ENCODE measurements around the gene LRRC9. TPM values are rescaled to one million over a fixed set of nuclear protein-coding genes. Genes with fewer than 3 reads are reported as not detected.

Gene LRRC9
- total and polyA plus RNA-seq, 5 donors from 2014 or later = not detected

DNA sequence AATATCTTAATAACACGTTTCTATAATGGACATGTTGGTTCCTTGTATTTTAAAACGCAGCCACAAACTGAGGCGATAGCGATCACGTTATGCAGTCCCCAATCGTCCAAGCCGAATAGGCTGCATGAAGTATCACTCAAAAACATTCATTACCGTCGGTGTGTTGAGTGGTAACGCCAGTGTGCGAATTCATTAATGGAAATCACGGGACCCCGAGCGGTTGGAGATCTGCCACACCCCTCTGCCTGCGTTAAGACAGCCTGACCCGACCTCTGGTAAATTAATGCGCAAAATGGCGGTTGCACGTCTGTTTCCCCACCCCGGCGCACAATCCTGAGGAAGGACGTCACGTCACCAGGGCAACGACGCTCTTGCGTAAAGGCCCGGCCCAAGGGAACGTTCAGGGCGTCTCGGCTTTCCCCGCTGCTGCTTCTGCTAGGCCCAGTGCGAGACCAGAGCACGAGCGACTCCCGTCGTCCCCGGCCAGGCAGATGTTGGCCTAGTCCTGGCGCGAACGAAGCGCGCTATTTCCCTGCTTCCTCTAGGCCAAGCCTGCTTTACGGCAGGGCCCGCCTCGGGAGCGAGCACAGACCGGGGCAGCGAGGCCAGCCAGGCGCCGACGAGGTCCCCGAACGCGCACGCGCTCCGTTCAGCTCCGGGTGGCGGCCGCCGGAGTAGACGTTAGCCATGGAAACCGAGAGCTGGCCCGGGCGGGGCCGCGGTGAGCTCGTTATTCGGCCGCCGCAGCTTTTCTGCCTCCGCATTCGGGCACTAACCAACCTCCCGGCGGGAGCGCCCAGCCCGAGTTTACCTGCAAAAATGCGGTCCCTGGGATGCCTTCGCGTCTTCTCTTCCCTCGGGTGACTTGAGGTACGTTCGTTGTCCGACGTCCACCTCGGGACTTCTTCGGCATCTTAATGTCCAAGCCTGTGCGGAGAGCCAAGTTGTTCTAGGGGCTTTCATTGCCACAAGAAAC is 171.9 kb downstream of the LRRC9 start, which contains the start of gene PCNX4:
Gene PCNX4, plus strand, starts transcription at position 374 of the 976 bp plus-strand sequence. CDS start 15,716 bp downstream, outside the sequence.
- H3K27ac Mint-ChIP-seq = peak within 1 kb of the TSS; percentile 97 to 99 (median 98)
- H3K9me3 ChIP-seq (ENCODE audit: control insufficient read depth in 2 of 2, low read length in 2 of 2) = no peaks in the 10 kb centered on the region
- ATAC-seq (ENCODE audit: low read depth in 2 of 2) (peak; percentile 95), DNase-seq (peak; percentile 91 to 99 (median 95))
- no peaks in the 10 kb centered on the region for H3K36me3 ChIP-seq (ENCODE audit: control insufficient read depth, insufficient read depth, low read length)
- peaks cover 8% of the 10 kb centered on the region for H3K27me3 Mint-ChIP-seq
- H3K9me3 Mint-ChIP-seq = no peaks in the 10 kb centered on the region
- no peaks in the 10 kb centered on the region for H3K27me3 ChIP-seq (ENCODE audit: control insufficient read depth, insufficient read depth, low read length)
- H3K4me3 ChIP-seq (ENCODE audit: low read depth, low read length) = peak within 1 kb of the TSS; percentile 99
- peak within 1 kb of the TSS; percentile 95 to 97 (median 97) for H3K4me3 Mint-ChIP-seq
- peaks cover 3% of the 10 kb centered on the region for H3K36me3 Mint-ChIP-seq
- H3K27ac ChIP-seq (ENCODE audit: insufficient read depth, low read length, poor library complexity, severe bottlenecking) = peak within 1 kb of the TSS; percentile 98
- peaks cover 32% of the 10 kb centered on the region for H3K4me1 ChIP-seq (ENCODE audit: control insufficient read depth, insufficient read depth, low read length, poor library complexity, severe bottlenecking)
- peaks cover 32 to 52% (median 40%) of the 10 kb centered on the region in 4 donors for H3K4me1 Mint-ChIP-seq

DNA sequence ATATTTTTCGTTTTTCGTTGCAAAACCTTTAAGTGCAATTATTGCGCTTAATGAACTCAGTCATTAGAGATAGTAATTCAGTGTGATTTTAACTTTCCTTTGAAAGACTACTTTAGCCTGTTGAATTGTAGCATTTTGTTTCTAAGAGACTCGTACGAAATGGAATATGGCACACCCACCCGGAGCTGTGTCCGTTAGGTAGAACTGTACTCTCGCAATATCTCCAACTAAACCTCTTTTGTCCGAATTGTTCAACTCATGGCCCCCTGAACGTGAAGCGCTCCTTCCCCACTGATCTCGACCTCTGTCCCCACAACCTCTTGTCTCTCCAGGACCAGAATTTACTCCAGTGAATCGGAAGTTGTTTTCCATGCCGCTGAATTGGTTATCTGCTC is 172.6 kb downstream of the LRRC9 start:
- ATAC-seq (ENCODE audit: low read depth in 2 of 2) (no peak), DNase-seq (peak in 1 of 3 donors; percentile 50)
- no peaks in the 10 kb centered on the region for H3K9me3 ChIP-seq (ENCODE audit: control insufficient read depth in 2 of 2, low read length in 2 of 2)
- H3K4me3 ChIP-seq (ENCODE audit: low read depth, low read length) = peak overlapping the region; percentile 99
- Mint-ChIP-seq H3K9me3 (no peaks in the 10 kb centered on the region), H3K27me3 (peaks cover 5% of the 10 kb centered on the region), H3K27ac (peak overlapping the region; percentile 97 to 99 (median 98)), H3K4me3 (peak overlapping the region; percentile 95 to 97 (median 97)), H3K36me3 (peaks cover 10% of the 10 kb centered on the region), H3K4me1 (peaks cover 32 to 57% (median 40%) of the 10 kb centered on the region in 4 donors)
- H3K36me3 ChIP-seq (ENCODE audit: control insufficient read depth, insufficient read depth, low read length) = peaks cover 4% of the 10 kb centered on the region
- H3K27me3 ChIP-seq (ENCODE audit: control insufficient read depth, insufficient read depth, low read length) = no peaks in the 10 kb centered on the region
- peaks cover 32% of the 10 kb centered on the region for H3K4me1 ChIP-seq (ENCODE audit: control insufficient read depth, insufficient read depth, low read length, poor library complexity, severe bottlenecking)
- peak overlapping the region; percentile 98 for H3K27ac ChIP-seq (ENCODE audit: insufficient read depth, low read length, poor library complexity, severe bottlenecking)

- Histone ChIP-seq H3K4me1 (ENCODE audit: control insufficient read depth, insufficient read depth, low read length, poor library complexity, severe bottlenecking) (peaks cover 32% of the 10 kb centered on the region), H3K4me3 (ENCODE audit: low read depth, low read length) (peak overlapping the region; percentile 99), H3K36me3 (ENCODE audit: control insufficient read depth, insufficient read depth, low read length) (peaks cover 4% of the 10 kb centered on the region), H3K27ac (ENCODE audit: insufficient read depth, low read length, poor library complexity, severe bottlenecking) (peak overlapping the region; percentile 98), H3K27me3 (ENCODE audit: control insufficient read depth, insufficient read depth, low read length) (no peaks in the 10 kb centered on the region), H3K9me3 (ENCODE audit: control insufficient read depth in 2 of 2, low read length in 2 of 2) (no peaks in the 10 kb centered on the region)
- peaks cover 15% of the 10 kb centered on the region for H3K36me3 Mint-ChIP-seq
- peaks cover 32 to 63% (median 44%) of the 10 kb centered on the region in 4 donors for H3K4me1 Mint-ChIP-seq
- peak overlapping the region; percentile 95 to 97 (median 97) for H3K4me3 Mint-ChIP-seq
- peaks cover 5% of the 10 kb centered on the region for H3K27me3 Mint-ChIP-seq
- DNase-seq = no peak
- H3K9me3 Mint-ChIP-seq = no peaks in the 10 kb centered on the region
- H3K27ac Mint-ChIP-seq = peak overlapping the region; percentile 97 to 99 (median 98)
- no peak for ATAC-seq (ENCODE audit: low read depth in 2 of 2)
Measured at GRCh38 chr14:60093080-60093479, 173.1 kb downstream of the LRRC9 start.

DNA sequence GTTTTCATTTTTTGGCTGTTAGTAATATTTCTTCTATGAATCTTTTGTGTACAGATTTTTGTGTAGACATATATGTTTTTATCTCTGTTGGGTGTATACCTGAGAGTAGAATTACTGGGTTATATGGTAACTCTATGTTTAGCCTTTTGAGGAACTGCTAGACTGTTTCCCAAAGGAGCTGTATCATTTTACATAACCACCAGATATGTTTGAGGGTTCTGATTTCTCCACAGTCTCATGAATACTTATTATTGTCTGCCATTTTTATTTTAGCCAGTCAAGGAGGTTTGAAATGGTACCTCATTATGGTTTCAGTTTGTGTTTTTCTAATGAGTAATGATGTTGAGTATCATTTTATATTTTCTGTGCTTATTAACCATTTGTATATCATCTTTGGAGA is 173.7 kb downstream of the LRRC9 start:
- H3K27me3 Mint-ChIP-seq = peaks cover 5% of the 10 kb centered on the region
- peaks cover 19% of the 10 kb centered on the region for H3K36me3 Mint-ChIP-seq
- H3K9me3 Mint-ChIP-seq = no peaks in the 10 kb centered on the region
- peak overlapping the region; percentile 95 to 97 (median 97) for H3K4me3 Mint-ChIP-seq
- Histone ChIP-seq H3K27ac (ENCODE audit: insufficient read depth, low read length, poor library complexity, severe bottlenecking) (no peak overlapping the region), H3K36me3 (ENCODE audit: control insufficient read depth, insufficient read depth, low read length) (peaks cover 4% of the 10 kb centered on the region), H3K4me3 (ENCODE audit: low read depth, low read length) (peak overlapping the region; percentile 99), H3K9me3 (ENCODE audit: control insufficient read depth in 2 of 2, low read length in 2 of 2) (no peaks in the 10 kb centered on the region), H3K4me1 (ENCODE audit: control insufficient read depth, insufficient read depth, low read length, poor library complexity, severe bottlenecking) (peaks cover 32% of the 10 kb centered on the region), H3K27me3 (ENCODE audit: control insufficient read depth, insufficient read depth, low read length) (no peaks in the 10 kb centered on the region)
- H3K27ac Mint-ChIP-seq = peak overlapping the region; percentile 2 to 99 (median 98)
- ATAC-seq (ENCODE audit: low read depth in 2 of 2) (no peak), DNase-seq (no peak)
- peaks cover 32 to 66% (median 47%) of the 10 kb centered on the region in 4 donors for H3K4me1 Mint-ChIP-seq

- DNase-seq (peak in 1 of 3 donors; percentile 48), ATAC-seq (ENCODE audit: low read depth in 2 of 2) (no peak)
- Mint-ChIP-seq H3K27ac (peak overlapping the region; percentile 46 to 98 (median 70)), H3K36me3 (peaks cover 19% of the 10 kb centered on the region), H3K4me3 (peak overlapping the region; percentile 95 to 97 (median 97)), H3K4me1 (peaks cover 32 to 66% (median 47%) of the 10 kb centered on the region in 4 donors), H3K9me3 (no peaks in the 10 kb centered on the region), H3K27me3 (peaks cover 5% of the 10 kb centered on the region)
- H3K4me3 ChIP-seq (ENCODE audit: low read depth, low read length) = peak overlapping the region; percentile 99
- H3K27ac ChIP-seq (ENCODE audit: insufficient read depth, low read length, poor library complexity, severe bottlenecking) = no peak overlapping the region
- peaks cover 32% of the 10 kb centered on the region for H3K4me1 ChIP-seq (ENCODE audit: control insufficient read depth, insufficient read depth, low read length, poor library complexity, severe bottlenecking)
- no peaks in the 10 kb centered on the region for H3K27me3 ChIP-seq (ENCODE audit: control insufficient read depth, insufficient read depth, low read length)
- peaks cover 4% of the 10 kb centered on the region for H3K36me3 ChIP-seq (ENCODE audit: control insufficient read depth, insufficient read depth, low read length)
- no peaks in the 10 kb centered on the region for H3K9me3 ChIP-seq (ENCODE audit: control insufficient read depth in 2 of 2, low read length in 2 of 2)
Measured at GRCh38 chr14:60094306-60094897, 174.5 kb downstream of the LRRC9 start.

DNA sequence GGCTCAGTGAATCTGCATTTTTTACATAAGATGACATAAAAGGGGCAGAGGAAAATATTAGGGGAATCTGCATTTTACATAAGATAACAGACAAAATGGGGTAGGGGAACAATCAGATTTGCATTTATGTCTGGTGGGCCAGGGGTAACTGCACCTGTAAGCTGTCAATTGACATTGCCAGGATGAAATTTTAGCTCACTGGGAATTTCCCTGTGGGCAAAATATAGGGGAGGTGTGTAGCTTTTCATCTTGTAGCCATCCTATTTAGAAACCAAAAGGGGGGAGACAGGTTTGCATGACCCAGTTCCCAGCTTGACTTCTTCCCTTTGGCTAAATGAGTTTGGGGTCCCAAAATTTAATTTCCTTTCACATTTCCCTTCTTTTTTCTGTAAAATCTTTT is 175.3 kb downstream of the LRRC9 start:
- peaks cover 19% of the 10 kb centered on the region for H3K36me3 Mint-ChIP-seq
- Histone ChIP-seq H3K27me3 (ENCODE audit: control insufficient read depth, insufficient read depth, low read length) (no peaks in the 10 kb centered on the region), H3K4me3 (ENCODE audit: low read depth, low read length) (no peak overlapping the region), H3K4me1 (ENCODE audit: control insufficient read depth, insufficient read depth, low read length, poor library complexity, severe bottlenecking) (peaks cover 32% of the 10 kb centered on the region), H3K9me3 (ENCODE audit: control insufficient read depth in 2 of 2, low read length in 2 of 2) (no peaks in the 10 kb centered on the region), H3K36me3 (ENCODE audit: control insufficient read depth, insufficient read depth, low read length) (peaks cover 4% of the 10 kb centered on the region), H3K27ac (ENCODE audit: insufficient read depth, low read length, poor library complexity, severe bottlenecking) (no peak overlapping the region)
- ATAC-seq (ENCODE audit: low read depth in 2 of 2) = no peak
- H3K4me3 Mint-ChIP-seq = peak overlapping the region in 1 of 4 donors; percentile 32
- H3K4me1 Mint-ChIP-seq = peaks cover 32 to 71% (median 47%) of the 10 kb centered on the region in 4 donors
- peak overlapping the region in 2 of 3 donors; percentile 24 to 76 for H3K27ac Mint-ChIP-seq
- no peak for DNase-seq
- H3K9me3 Mint-ChIP-seq = no peaks in the 10 kb centered on the region
- H3K27me3 Mint-ChIP-seq = peaks cover 5% of the 10 kb centered on the region

DNA sequence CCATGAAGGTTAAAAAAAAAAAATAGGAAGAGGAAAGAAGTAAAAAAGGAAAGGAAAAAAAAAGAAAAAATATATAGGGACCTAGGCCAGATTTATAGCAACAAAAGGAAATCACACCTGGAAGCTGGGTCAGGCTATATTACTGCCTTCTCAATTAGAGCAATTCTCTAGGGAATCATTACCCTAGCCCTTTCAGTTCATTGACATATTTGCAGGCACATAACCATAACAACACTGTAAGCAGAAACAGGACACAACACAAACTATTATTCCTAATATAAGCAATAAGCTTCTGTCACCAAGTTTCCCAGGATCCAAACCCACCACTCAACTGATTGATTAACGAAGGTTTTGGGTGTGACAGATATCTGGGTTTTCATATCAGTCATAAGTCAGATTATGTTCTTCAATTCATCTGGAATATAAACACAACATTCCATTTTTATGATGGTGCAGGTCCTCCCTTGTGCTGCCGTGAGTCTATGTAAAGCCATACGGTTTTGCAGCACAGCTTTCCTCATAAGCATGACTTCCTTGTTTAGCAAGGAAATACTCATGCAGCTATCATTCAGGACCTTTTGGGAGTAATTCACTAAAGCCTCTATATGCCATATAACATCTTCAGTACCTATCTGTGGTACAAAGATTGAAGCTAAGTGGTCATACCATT is 176.0 kb downstream of the LRRC9 start:
- H3K9me3 ChIP-seq (ENCODE audit: control insufficient read depth in 2 of 2, low read length in 2 of 2) = no peaks in the 10 kb centered on the region
- H3K27ac ChIP-seq (ENCODE audit: insufficient read depth, low read length, poor library complexity, severe bottlenecking) = no peak overlapping the region
- no peak overlapping the region for H3K4me3 ChIP-seq (ENCODE audit: low read depth, low read length)
- Mint-ChIP-seq H3K9me3 (no peaks in the 10 kb centered on the region), H3K4me3 (peak overlapping the region in 1 of 4 donors; percentile 40), H3K27me3 (peaks cover 5% of the 10 kb centered on the region), H3K4me1 (peaks cover 35 to 74% (median 49%) of the 10 kb centered on the region in 4 donors), H3K27ac (peak overlapping the region in 1 of 3 donors; percentile 24), H3K36me3 (peaks cover 22% of the 10 kb centered on the region)
- H3K4me1 ChIP-seq (ENCODE audit: control insufficient read depth, insufficient read depth, low read length, poor library complexity, severe bottlenecking) = peaks cover 31% of the 10 kb centered on the region
- ATAC-seq (ENCODE audit: low read depth in 2 of 2) (no peak), DNase-seq (no peak)
- peaks cover 4% of the 10 kb centered on the region for H3K36me3 ChIP-seq (ENCODE audit: control insufficient read depth, insufficient read depth, low read length)
- H3K27me3 ChIP-seq (ENCODE audit: control insufficient read depth, insufficient read depth, low read length) = no peaks in the 10 kb centered on the region
